Endothelial cell of umbilical vein (primary cell): ENCODE data around the gene ZG16B. TPM values are rescaled to one million over a fixed set of nuclear protein-coding genes. Genes with fewer than 3 reads are reported as not detected.

Experiments used
- BruUV-seq: library from RNA; stranded (reverse); fragments of 400-500 nt; replicated peaks from 2 replicates; lab custom pipeline; 2021; lab: Mats Ljungman, UMichigan
- CTCF ChIA-PET: fragments of 300-600, 350-600 bp; sonication (Branson Sonifier 250); formaldehyde crosslinking; loops from one replicate; lab custom pipeline; 2021; ENCODE audit warnings: antibody characterized with exemption, inconsistent platforms; lab: Charles Lee
- POLR2A ChIA-PET: fragments of 300-600, 350-600 bp; sonication (Branson Sonifier 250); formaldehyde crosslinking; loops from one replicate; lab custom pipeline; 2021; ENCODE audit warnings: antibody characterized with exemption, inconsistent platforms; lab: Charles Lee
- DNase-seq: peaks from one replicate; pipeline ENCODE4 v3.0.0-alpha.2; 2011; ENCODE audit warnings: low read depth, low spot score
- FAIRE-seq: peaks from 2 replicates; lab custom pipeline; 2011; peaks lifted over from hg19 to GRCh38; lab: Jason Lieb, UNC
- H2AFZ ChIP-seq: 2 replicates; pipeline ENCODE4 v1.6.0; 2012; ENCODE audit warnings: low read depth, low read length, control low read depth, inconsistent platforms
- H3K27ac ChIP-seq: 2 replicates; pipeline ENCODE4 v1.5.1; 2011; ENCODE audit warnings: low read depth, mild to moderate bottlenecking, control low read depth, low read length, moderate library complexity; ENCODE audit not compliant: insufficient read depth
- H3K27me3 ChIP-seq, 2 experiments: 2 replicates each; pipeline versions ENCODE4 v1.6.0 to v1.6.1; 2011; ENCODE audit warnings: low read length in 2 of 2, mixed read lengths in 1 of 2; ENCODE audit not compliant: control insufficient read depth in 2 of 2, insufficient read depth in 2 of 2
- H3K36me3 ChIP-seq, 2 experiments: 2 replicates in 1 of 2; 3 replicates in 1 of 2; pipeline ENCODE4 v1.5.1; 2011; ENCODE audit warnings: low read length in 2 of 2, mild to moderate bottlenecking in 1 of 2, moderate library complexity in 1 of 2; ENCODE audit not compliant: control insufficient read depth in 2 of 2, insufficient read depth in 2 of 2; ENCODE audit errors: extremely low read depth in 1 of 2
- H3K4me1 ChIP-seq: 3 replicates; pipeline ENCODE4 v1.5.1; 2011; ENCODE audit warnings: mild to moderate bottlenecking, low read length; ENCODE audit not compliant: control insufficient read depth, insufficient read depth; ENCODE audit errors: extremely low read depth
- H3K4me2 ChIP-seq: 2 replicates; pipeline ENCODE4 v1.6.1; 2011; ENCODE audit warnings: low read length, control low read depth, mixed read lengths; ENCODE audit not compliant: insufficient read depth
- H3K4me3 ChIP-seq, 3 experiments: fragments of 200-600 bp in 1 of 3; sonication (generic), shearing (Covaris generic) in 1 of 3; replicated peaks in 1 of 3; 2 replicates each; pipeline ENCODE4 v1.5.1; 2011 to 2016; ENCODE audit warnings: control low read depth in 3 of 3, low read length in 3 of 3, mild to moderate bottlenecking in 2 of 3, inconsistent platforms in 1 of 3, low read depth in 1 of 3, moderate library complexity in 1 of 3; ENCODE audit not compliant: insufficient read depth in 1 of 3
- H3K79me2 ChIP-seq: 2 replicates; pipeline ENCODE4 v1.6.0; 2012; ENCODE audit warnings: low read length, inconsistent platforms; ENCODE audit not compliant: control insufficient read depth, insufficient read depth
- H3K9ac ChIP-seq: replicated peaks from 2 replicates; pipeline ENCODE3; 2011; ENCODE audit warnings: low read length, control low read depth; ENCODE audit not compliant: insufficient read depth; ENCODE audit errors: extremely low read depth
- H3K9me1 ChIP-seq: replicated peaks from 3 replicates; pipeline ENCODE4 v1.6.0; 2011; ENCODE audit warnings: mild to moderate bottlenecking, low read length; ENCODE audit not compliant: control insufficient read depth, insufficient read depth; ENCODE audit errors: extremely low read depth
- H3K9me3 ChIP-seq: replicated peaks from 2 replicates; pipeline ENCODE4 v1.5.1; 2012; ENCODE audit warnings: low read length, inconsistent platforms; ENCODE audit not compliant: control insufficient read depth, insufficient read depth
- H4K20me1 ChIP-seq: replicated peaks from 2 replicates; pipeline ENCODE3; 2011; ENCODE audit warnings: mild to moderate bottlenecking, low read length; ENCODE audit not compliant: control insufficient read depth, insufficient read depth; ENCODE audit errors: extremely low read depth
- EZH2 ChIP-seq: IDR thresholded peaks from 2 replicates; pipeline ENCODE4 v1.6.1; 2012; ENCODE audit warnings: borderline replicate concordance, low read depth, mild to moderate bottlenecking, moderate library complexity, low read length, inconsistent platforms; ENCODE audit not compliant: severe bottlenecking
- FOS ChIP-seq: IDR thresholded peaks from 2 replicates; pipeline ENCODE4 v1.6.1; 2011; ENCODE audit warnings: mild to moderate bottlenecking, low read length, moderate library complexity, borderline replicate concordance; ENCODE audit not compliant: insufficient read depth
- GATA2 ChIP-seq: IDR thresholded peaks from 2 replicates; pipeline ENCODE4 v1.7.0; 2011; ENCODE audit warnings: low read depth, mild to moderate bottlenecking, moderate library complexity, mixed read lengths, low read length; ENCODE audit not compliant: insufficient read length, insufficient read depth
- JUN ChIP-seq: IDR thresholded peaks from 2 replicates; pipeline ENCODE4 v1.6.1; 2011; ENCODE audit warnings: borderline replicate concordance, low read depth; ENCODE audit not compliant: insufficient read length, insufficient read depth
- MAX ChIP-seq: IDR thresholded peaks from 2 replicates; pipeline ENCODE4 v1.6.1; 2011; ENCODE audit not compliant: insufficient read depth, insufficient read length
- MYC ChIP-seq: IDR thresholded peaks from one replicate; pipeline ENCODE4 v1.6.1; 2011; ENCODE audit warnings: mild to moderate bottlenecking, low read depth, low read length
- POLR2A ChIP-seq: IDR thresholded peaks from 2 replicates; pipeline ENCODE4 v1.6.1; 2012; ENCODE audit warnings: low read depth, mild to moderate bottlenecking, control low read depth, low read length
- POLR2AphosphoS5 ChIP-seq: IDR thresholded peaks from 2 replicates; pipeline ENCODE4 v1.6.1; 2012; ENCODE audit warnings: low read depth, mild to moderate bottlenecking, control low read depth, low read length, moderate library complexity; ENCODE audit not compliant: insufficient read depth
- dilution Hi-C: fragments of 300-500 bp; cut with MboI; formaldehyde crosslinking; loops from one replicate; pipeline ENCODE4 v1.15.0; 2019; ENCODE audit warnings: low sequenced_read_pairs; ENCODE audit not compliant: extremely low pct_ligation_motif_present
- intact Hi-C: fragments of 100-400 bp; cut with micrococcal nuclease; formaldehyde crosslinking; loops from one replicate; pipeline ENCODE4 v1.10.0; 2022
- polyA plus RNA-seq, 4 experiments: library from polyadenylated mRNA; depleted of rRNA in 3 of 4; stranded (reverse) in 3 of 4; unstranded in 1 of 4; fragments of >200 nt; gene quantifications; 2 replicates each; pipeline versions ENCODE4 v1.2.1 to v1.2.3, GENCODE V29; 2011 to 2012; ENCODE audit warnings: missing spikeins in 1 of 4
- total RNA-seq: library from RNA; stranded (reverse); gene quantifications from 2 replicates; pipeline ENCODE4 v1.2.3, GENCODE V29; 2021
- TF ChIP-seq, protein P1 (sequence below), 2 donors: IDR thresholded peaks; 1 replicate in 1 of 2; 2 replicates in 1 of 2; pipeline ENCODE4 v1.5.1; 2011; ENCODE audit warnings: low read length in 2 of 2, mild to moderate bottlenecking in 2 of 2, moderate library complexity in 2 of 2, control low read depth in 1 of 2, inconsistent platforms in 1 of 2, low read depth in 1 of 2; ENCODE audit not compliant: insufficient read depth in 1 of 2; ENCODE audit errors: extremely low read depth in 1 of 2

The ZG16B gene
- total and polyA plus RNA-seq, 2 donors (not counting 3 experiments of a cell fraction or from before 2014, with no cell fraction given), result 0.22 TPM; not detected in 1

GRCh38 chr16:2782583-2783351, 47.3 kb upstream of the ZG16B start:
- no peak overlapping the region for H3K27ac ChIP-seq
- no peaks in the 10 kb centered on the region for H3K36me3 ChIP-seq
- FAIRE-seq (no peak), DNase-seq (no peak)
- dilution Hi-C loops, result no loop called here
- no peak overlapping the region for H3K4me3 ChIP-seq
- no peak overlapping the region for H3K4me2 ChIP-seq
- intact Hi-C loops, result no loop called here
- H3K9me1 ChIP-seq, result no peaks in the 10 kb centered on the region
- no peaks in the 10 kb centered on the region for H3K9me3 ChIP-seq
- no peak overlapping the region for H2AFZ ChIP-seq
- TF ChIP-seq JUN (no peak), MAX (no peak), EZH2 (no peak)
- H3K79me2 ChIP-seq, result no peaks in the 10 kb centered on the region
- POLR2A ChIA-PET, result no interaction called here
- H3K4me1 ChIP-seq, result no peaks in the 10 kb centered on the region
- H3K27me3 ChIP-seq, result peaks cover 10 to 18% of the 10 kb centered on the region in 2 experiments
- H3K9ac ChIP-seq, result no peak overlapping the region
- no TSS peak for BruUV-seq
- H4K20me1 ChIP-seq, result no peaks in the 10 kb centered on the region
- CTCF ChIA-PET, result interaction anchor here (1.8 kb wide), 1 partner anchor 56 kb away, joined by 5 read pairs; no protein-coding TSS in a partner anchor

GRCh38 chr16:2783581-2784357, 46.3 kb upstream of the ZG16B start:
- no peaks in the 10 kb centered on the region for H3K9me1 ChIP-seq
- no peak overlapping the region for H2AFZ ChIP-seq
- H3K27ac ChIP-seq, result no peak overlapping the region
- no peak overlapping the region for H3K4me2 ChIP-seq
- H4K20me1 ChIP-seq, result no peaks in the 10 kb centered on the region
- FAIRE-seq (no peak), DNase-seq (no peak)
- POLR2A ChIA-PET, result no interaction called here
- no peaks in the 10 kb centered on the region for H3K9me3 ChIP-seq
- no peak overlapping the region for H3K9ac ChIP-seq
- intact Hi-C loops (no loop called here), dilution Hi-C loops (no loop called here)
- H3K79me2 ChIP-seq, result no peaks in the 10 kb centered on the region
- CTCF ChIA-PET, result interaction anchor here (1.8 kb wide), 1 partner anchor 55 kb away, joined by 5 read pairs; no protein-coding TSS in a partner anchor
- TF ChIP-seq MYC (no peak), EZH2 (no peak), POLR2AphosphoS5 (no peak), JUN (no peak), GATA2 (no peak), MAX (no peak), POLR2A (no peak), FOS (no peak)
- TF ChIP-seq, protein P1, sequence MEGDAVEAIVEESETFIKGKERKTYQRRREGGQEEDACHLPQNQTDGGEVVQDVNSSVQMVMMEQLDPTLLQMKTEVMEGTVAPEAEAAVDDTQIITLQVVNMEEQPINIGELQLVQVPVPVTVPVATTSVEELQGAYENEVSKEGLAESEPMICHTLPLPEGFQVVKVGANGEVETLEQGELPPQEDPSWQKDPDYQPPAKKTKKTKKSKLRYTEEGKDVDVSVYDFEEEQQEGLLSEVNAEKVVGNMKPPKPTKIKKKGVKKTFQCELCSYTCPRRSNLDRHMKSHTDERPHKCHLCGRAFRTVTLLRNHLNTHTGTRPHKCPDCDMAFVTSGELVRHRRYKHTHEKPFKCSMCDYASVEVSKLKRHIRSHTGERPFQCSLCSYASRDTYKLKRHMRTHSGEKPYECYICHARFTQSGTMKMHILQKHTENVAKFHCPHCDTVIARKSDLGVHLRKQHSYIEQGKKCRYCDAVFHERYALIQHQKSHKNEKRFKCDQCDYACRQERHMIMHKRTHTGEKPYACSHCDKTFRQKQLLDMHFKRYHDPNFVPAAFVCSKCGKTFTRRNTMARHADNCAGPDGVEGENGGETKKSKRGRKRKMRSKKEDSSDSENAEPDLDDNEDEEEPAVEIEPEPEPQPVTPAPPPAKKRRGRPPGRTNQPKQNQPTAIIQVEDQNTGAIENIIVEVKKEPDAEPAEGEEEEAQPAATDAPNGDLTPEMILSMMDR (IDR thresholded peaks at IDR 0.05; ENCODE audit: extremely low read depth in 1 of 2, insufficient read depth in 1 of 2, low read depth in 1 of 2, low read length in 2 of 2), result no peak
- H3K4me3 ChIP-seq, result no peak overlapping the region
- H3K4me1 ChIP-seq, result no peaks in the 10 kb centered on the region
- no TSS peak for BruUV-seq
- peaks cover 10 to 18% of the 10 kb centered on the region in 2 experiments for H3K27me3 ChIP-seq
- no peaks in the 10 kb centered on the region for H3K36me3 ChIP-seq
